ENCODE measurements around the gene CERS6. TPM values are rescaled to one million over a fixed set of nuclear protein-coding genes. Genes with fewer than 3 reads are reported as not detected.

CERS6 gene
- total and polyA plus RNA-seq, 2 of the 8 experiments (the other 6 are each of a cell fraction or from before 2014, with no cell fraction given), result 6.8 to 28.2 TPM

GRCh38 chr2:168427451-168427850 lies 28.6 kb upstream of the CERS6 start:
- Histone ChIP-seq H4K8ac (ENCODE audit: extremely low read depth, insufficient read depth, low read length) (no peak overlapping the region), H2AK5ac (ENCODE audit: low read depth, low read length) (no peak overlapping the region), H2BK12ac (ENCODE audit: low read depth, low read length) (no peak overlapping the region), H2AFZ (ENCODE audit: low read length) (peak overlapping the region; percentile 93; the same call in 1 of the 2 replicates), H3K79me1 (ENCODE audit: low read depth, low read length) (no peaks in the 10 kb centered on the region), H3K27me3 (replicated peaks in 1 of 4; ENCODE audit: control insufficient read depth in 3 of 4, extremely low read depth in 1 of 4, insufficient read depth in 3 of 4, low read length in 3 of 4) (no peaks in the 10 kb centered on the region), H2BK5ac (ENCODE audit: low read depth, low read length) (no peak overlapping the region), H3K4ac (replicated peaks; ENCODE audit: insufficient read length, low read depth, low read length) (no peak overlapping the region), H4K91ac (replicated peaks; ENCODE audit: insufficient read length, low read length) (no peak overlapping the region), H4K20me1 (replicated peaks in 1 of 2; ENCODE audit: control insufficient read depth in 1 of 2, insufficient read depth in 2 of 2, low read length in 2 of 2) (no peaks in the 10 kb centered on the region), H3K23ac (ENCODE audit: insufficient read length) (no peak overlapping the region), H2BK20ac (ENCODE audit: low read length) (no peak overlapping the region), H2BK120ac (replicated peaks; ENCODE audit: low read depth, low read length) (no peak overlapping the region), H3K9ac (replicated peaks in 1 of 4; ENCODE audit: extremely low read depth in 1 of 4, low read depth in 3 of 4, low read length in 3 of 4) (no peak overlapping the region), H3K79me2 (ENCODE audit: control insufficient read depth in 1 of 2, insufficient read depth in 2 of 2, low read length in 2 of 2) (no peaks in the 10 kb centered on the region), H3K23me2 (ENCODE audit: low read depth, low read length) (no peaks in the 10 kb centered on the region), H3K36me3 (ENCODE audit: control insufficient read depth in 2 of 4, insufficient read depth in 4 of 4, low read length in 3 of 4) (no peaks in the 10 kb centered on the region), H3K18ac (ENCODE audit: extremely low read depth, low read length) (no peak overlapping the region), H3K4me3 (ENCODE audit: extremely low read depth in 1 of 4, insufficient read depth in 2 of 4, low read depth in 3 of 4, low read length in 4 of 4) (no peak overlapping the region), H3K27ac (ENCODE audit: low read depth, low read length) (no peak overlapping the region), H3K4me2 (ENCODE audit: insufficient read depth in 1 of 2, low read depth in 2 of 2, low read length in 2 of 2) (no peak overlapping the region), H3K9me3 (ENCODE audit: insufficient read depth in 2 of 2, low read depth in 1 of 2, low read length in 1 of 2) (no peaks in the 10 kb centered on the region), H3K14ac (ENCODE audit: insufficient read length) (no peak overlapping the region), H3K56ac (replicated peaks; ENCODE audit: insufficient read length, low read depth, low read length) (no peak overlapping the region), H3K4me1 (replicated peaks in 1 of 4; ENCODE audit: control insufficient read depth in 3 of 4, insufficient read depth in 4 of 4, low read length in 3 of 4) (peaks cover 0 to 11% (median 6%) of the 10 kb centered on the region in 4 experiments; a peak in 5 of 7 replicates), H4K5ac (ENCODE audit: insufficient read length, low read depth, low read length) (no peak overlapping the region), H2BK15ac (ENCODE audit: low read length) (no peak overlapping the region)
- TF ChIP-seq JUND (IDR thresholded peaks at IDR 0.05; ENCODE audit: low read length), result no peak
- TF ChIP-seq BACH1 (IDR thresholded peaks at IDR 0.05; ENCODE audit: low read length), result 0 out of 2 replicates have a peak, but pooled peaks have one; percentile 16
- TF ChIP-seq MAFK (IDR thresholded peaks at IDR 0.05; ENCODE audit: low read depth, low read length), result peak; percentile 90
- POLR2A ChIA-PET (ENCODE audit: partially characterized antibody), result no interaction called here
- FAIRE-seq, result no peak
- CTCF ChIA-PET (ENCODE audit: partially characterized antibody), result interaction anchor here (0.9 kb wide), 1 partner anchor 67 kb away, joined by 3 read pairs; no protein-coding TSS in a partner anchor
- 81% methylated on average over 3 of the region's 3 CpGs; no CpG with 5 or more reads in 1 of the 2 experiments for WGBS, 2 experiments (ENCODE audit: extremely low coverage in 1 of 2, insufficient coverage in 1 of 2, insufficient read length in 1 of 2, insufficient replicate concordance in 2 of 2, low coverage in 1 of 2, low lambda C conversion rate in 2 of 2, missing lambda C conversion rate in 1 of 2)
- DNase-seq (ENCODE audit: low read depth in 1 of 2, low spot score in 2 of 2), result no peak
